GM21526 (cell line): ENCODE results near the gene KIF9.
"Not testable (repeated sequence)": the region's sequence is repeated elsewhere in the genome, so short reads cannot be mapped to it uniquely, and the experiment has no call there.

ENCODE experiments used
- ATAC-seq: cut with Tn5 transposase; IDR thresholded peaks from one replicate; pipeline ENCODE4 v1.9.1; 2021; ENCODE audit warnings: moderate library complexity; ENCODE audit not compliant: unreplicated experiment, low FRiP score

The KIF9 gene

GRCh38 chr3:47259114-47259513 is 23.5 kb downstream of the KIF9 start:
- ATAC-seq = no peak

GRCh38 chr3:47256331-47256730 is 26.3 kb downstream of the KIF9 start:
- not testable (repeated sequence) for ATAC-seq

- no peak for ATAC-seq
Observed at GRCh38 chr3:47251689-47252088, 30.9 kb downstream of the KIF9 start.

- not testable (repeated sequence) for ATAC-seq
Observed at GRCh38 chr3:47251085-47251484, 31.5 kb downstream of the KIF9 start.

GRCh38 chr3:47250309-47251060 is 32.1 kb downstream of the KIF9 start:
- ATAC-seq = no peak

GRCh38 chr3:47247131-47248064 is 35.2 kb downstream of the KIF9 start:
- no peak for ATAC-seq

- ATAC-seq = no peak
Observed at GRCh38 chr3:47245271-47245670, 37.3 kb downstream of the KIF9 start.

- ATAC-seq = no peak
Observed at GRCh38 chr3:47244531-47245100, 38.0 kb downstream of the KIF9 start.

GRCh38 chr3:47243419-47244147 is 39.0 kb downstream of the KIF9 start:
- ATAC-seq = no peak

GRCh38 chr3:47239929-47240328 is 42.7 kb downstream of the KIF9 start:
- no peak for ATAC-seq

- ATAC-seq = no peak
Observed at GRCh38 chr3:47238017-47238416, 44.6 kb downstream of the KIF9 start.

- peak; percentile 54 for ATAC-seq
Observed at GRCh38 chr3:47228088-47228487, 54.5 kb downstream of the KIF9 start.

- ATAC-seq = peak; percentile 46
Observed at GRCh38 chr3:47227678-47228077, 54.9 kb downstream of the KIF9 start.

GRCh38 chr3:47225310-47225906 is 57.2 kb downstream of the KIF9 start:
- ATAC-seq = peak; percentile 46

- ATAC-seq = no peak
Observed at GRCh38 chr3:47223755-47224154, 58.8 kb downstream of the KIF9 start.

- no peak for ATAC-seq
Observed at GRCh38 chr3:47221798-47222197, 60.8 kb downstream of the KIF9 start.

GRCh38 chr3:47210863-47211405 is 71.7 kb downstream of the KIF9 start:
- no peak for ATAC-seq

GRCh38 chr3:47206022-47206421 is 76.6 kb downstream of the KIF9 start:
- not testable (repeated sequence) for ATAC-seq

- no peak for ATAC-seq
Observed at GRCh38 chr3:47204875-47205274, 77.7 kb downstream of the KIF9 start.

- ATAC-seq = no peak
Observed at GRCh38 chr3:47202542-47202941, 80.1 kb downstream of the KIF9 start.
